PC-9 (cell line): Measurements from ENCODE around the gene LAMA2. TPM values are rescaled to one million over a fixed set of nuclear protein-coding genes. Genes with fewer than 3 reads are reported as not detected.

Experiments used
- BruUV-seq: library from RNA; stranded (reverse); fragments of 400-500 nt; replicated peaks from 2 replicates; lab custom pipeline; 2021; lab: Mats Ljungman, UMichigan
- CTCF ChIA-PET: fragments of 300-600 bp; sonication (Branson Sonifier 250); formaldehyde crosslinking; loops from one replicate; lab custom pipeline; 2022; ENCODE audit warnings: antibody characterized with exemption; lab: Charles Lee
- POLR2A ChIA-PET: fragments of 300-600 bp; sonication (Branson Sonifier 250); formaldehyde crosslinking; loops from one replicate; lab custom pipeline; 2022; ENCODE audit warnings: antibody characterized with exemption; ENCODE audit not compliant: unreplicated experiment; lab: Charles Lee
- DNase-seq, 2 experiments: peaks; one replicate each; pipeline versions ENCODE4 v3.0.0 to v3.0.0-alpha.2; 2015 to 2022; ENCODE audit warnings: mixed read lengths in 1 of 2
- H2AFZ ChIP-seq: fragments of 200-600 bp; sonication (generic); 2 replicates; pipeline ENCODE4 v1.8.1; 2017; ENCODE audit warnings: antibody characterized with exemption
- H3F3A ChIP-seq: fragments of 200-600 bp; sonication (generic); 2 replicates; pipeline ENCODE4 v1.8.1; 2017; ENCODE audit warnings: antibody characterized with exemption, mild to moderate bottlenecking, low read depth; ENCODE audit not compliant: insufficient read depth
- H3K27ac ChIP-seq: fragments of 200-600 bp; sonication (generic); 2 replicates; pipeline ENCODE4 v1.6.1; 2016; ENCODE audit warnings: mixed run types
- H3K27me3 ChIP-seq: fragments of 200-600 bp; sonication (generic); 2 replicates; pipeline ENCODE4 v1.6.1; 2016; ENCODE audit warnings: low read depth, mixed run types; ENCODE audit not compliant: insufficient read depth
- H3K36me3 ChIP-seq: fragments of 200-600 bp; sonication (generic); 2 replicates; pipeline ENCODE4 v1.6.1; 2016; ENCODE audit warnings: low read depth, mixed run types
- H3K4me1 ChIP-seq: fragments of 200-600 bp; sonication (generic); replicated peaks from 2 replicates; pipeline ENCODE4 v1.6.1; 2016; ENCODE audit warnings: mixed run types; ENCODE audit not compliant: insufficient read depth
- H3K4me2 ChIP-seq: fragments of 200-600 bp; sonication (generic); 2 replicates; pipeline ENCODE4 v1.6.1; 2017; ENCODE audit warnings: mixed run types
- H3K4me3 ChIP-seq: fragments of 200-600 bp; sonication (generic); 2 replicates; pipeline ENCODE4 v1.6.1; 2016; ENCODE audit warnings: mixed run types
- H3K79me2 ChIP-seq: fragments of 200-600 bp; sonication (generic); 2 replicates; pipeline ENCODE4 v1.6.1; 2017; ENCODE audit warnings: low read depth, mixed run types
- H3K9me2 ChIP-seq: fragments of 200-600 bp; sonication (generic); 2 replicates; pipeline ENCODE4 v1.8.1; 2017; ENCODE audit warnings: mild to moderate bottlenecking; ENCODE audit not compliant: insufficient read depth
- H3K9me3 ChIP-seq: fragments of 200-600 bp; sonication (generic); 2 replicates; pipeline ENCODE4 v1.8.1; 2016; ENCODE audit warnings: low read depth; ENCODE audit not compliant: insufficient read depth
- H4K20me1 ChIP-seq: fragments of 200-600 bp; sonication (generic); 2 replicates; pipeline ENCODE4 v1.8.1; 2017; ENCODE audit not compliant: insufficient read depth
- CTCF ChIP-seq: fragments of 200-600 bp; sonication (generic); conservative IDR thresholded peaks from 2 replicates; pipeline ENCODE4 v1.6.1; 2017; ENCODE audit warnings: mixed run types, antibody characterized with exemption, mild to moderate bottlenecking, moderate library complexity
- EZH2 ChIP-seq: fragments of 200-600 bp; sonication (generic); IDR thresholded peaks from 2 replicates; pipeline ENCODE4 v1.8.0; 2017; ENCODE audit warnings: antibody characterized with exemption, low read depth
- intact Hi-C: fragments of 100-400 bp; cut with micrococcal nuclease; formaldehyde crosslinking; loops from one replicate; pipeline ENCODE4 v1.10.0; 2022; ENCODE audit not compliant: unreplicated experiment
- total RNA-seq: library from RNA; stranded (reverse); gene quantifications from 2 replicates; pipeline ENCODE4 v1.2.3, GENCODE V29; 2021

LAMA2 gene
- total RNA-seq, 1 experiment from 2014 or later = 2.8 TPM

- intact Hi-C loops = no loop called here
- no peaks in the 10 kb centered on the region for H3K27me3 ChIP-seq
- DNase-seq = no peak
- H3K27ac ChIP-seq = no peak overlapping the region
- no peaks in the 10 kb centered on the region for H3K36me3 ChIP-seq
- no peak overlapping the region for H3K4me3 ChIP-seq
- no TSS peak for BruUV-seq
- no peaks in the 10 kb centered on the region for H4K20me1 ChIP-seq
- no peak overlapping the region for H2AFZ ChIP-seq
- no peaks in the 10 kb centered on the region for H3K79me2 ChIP-seq
- H3K9me3 ChIP-seq = no peaks in the 10 kb centered on the region
- ChIA-PET CTCF (no interaction called here), POLR2A (interaction anchor here (0.6 kb wide), 1 partner anchor 1556 kb away, joined by 8 read pairs; no protein-coding TSS in a partner anchor)
- no peaks in the 10 kb centered on the region for H3K4me1 ChIP-seq
- H3K9me2 ChIP-seq = no peaks in the 10 kb centered on the region
- TF ChIP-seq EZH2 (no peak), CTCF (no peak)
- no peaks in the 10 kb centered on the region for H3F3A ChIP-seq
- H3K4me2 ChIP-seq = no peak overlapping the region
Measured at GRCh38 chr6:129007701-129008373, 124.9 kb downstream of the LAMA2 start.

- BruUV-seq = no TSS peak
- no peaks in the 10 kb centered on the region for H3F3A ChIP-seq
- ChIA-PET POLR2A (interaction anchor here (0.6 kb wide), 1 partner anchor 1557 kb away, joined by 8 read pairs; no protein-coding TSS in a partner anchor), CTCF (no interaction called here)
- no peak overlapping the region; the same call in 1 of the 2 replicates for H2AFZ ChIP-seq
- H3K9me2 ChIP-seq = no peaks in the 10 kb centered on the region
- no peaks in the 10 kb centered on the region for H3K27me3 ChIP-seq
- no peaks in the 10 kb centered on the region for H4K20me1 ChIP-seq
- H3K79me2 ChIP-seq = no peaks in the 10 kb centered on the region
- TF ChIP-seq EZH2 = no peak
- TF ChIP-seq CTCF = no peak
- no peak overlapping the region for H3K4me2 ChIP-seq
- no peaks in the 10 kb centered on the region for H3K36me3 ChIP-seq
- no peak overlapping the region for H3K27ac ChIP-seq
- no peak for DNase-seq
- H3K9me3 ChIP-seq = no peaks in the 10 kb centered on the region
- intact Hi-C loops = no loop called here
- H3K4me3 ChIP-seq = no peak overlapping the region
- no peaks in the 10 kb centered on the region for H3K4me1 ChIP-seq
Measured at GRCh38 chr6:129008591-129008990, 125.7 kb downstream of the LAMA2 start.

GRCh38 chr6:129009851-129010250 is 126.9 kb downstream of the LAMA2 start:
- Histone ChIP-seq H3K79me2 (no peaks in the 10 kb centered on the region), H2AFZ (no peak overlapping the region), H3K4me3 (no peak overlapping the region), H3K4me2 (no peak overlapping the region), H3K36me3 (no peaks in the 10 kb centered on the region), H3K9me3 (no peaks in the 10 kb centered on the region), H3F3A (no peaks in the 10 kb centered on the region), H3K27me3 (no peaks in the 10 kb centered on the region), H4K20me1 (no peaks in the 10 kb centered on the region), H3K4me1 (no peaks in the 10 kb centered on the region), H3K9me2 (no peaks in the 10 kb centered on the region), H3K27ac (no peak overlapping the region)
- TF ChIP-seq CTCF = no peak
- TF ChIP-seq EZH2 = no peak
- BruUV-seq = no TSS peak
- ChIA-PET POLR2A (no interaction called here), CTCF (no interaction called here)
- intact Hi-C loops = no loop called here
- no peak for DNase-seq
